GM18499 (cell line): Measurements from ENCODE around the gene SEMA5A.

Experiments used
- ATAC-seq: cut with Tn5 transposase; IDR thresholded peaks from one replicate; pipeline ENCODE4 v1.9.1; 2021; ENCODE audit warnings: moderate number of reproducible peaks; ENCODE audit not compliant: insufficient read depth, unreplicated experiment

SEMA5A gene

DNA sequence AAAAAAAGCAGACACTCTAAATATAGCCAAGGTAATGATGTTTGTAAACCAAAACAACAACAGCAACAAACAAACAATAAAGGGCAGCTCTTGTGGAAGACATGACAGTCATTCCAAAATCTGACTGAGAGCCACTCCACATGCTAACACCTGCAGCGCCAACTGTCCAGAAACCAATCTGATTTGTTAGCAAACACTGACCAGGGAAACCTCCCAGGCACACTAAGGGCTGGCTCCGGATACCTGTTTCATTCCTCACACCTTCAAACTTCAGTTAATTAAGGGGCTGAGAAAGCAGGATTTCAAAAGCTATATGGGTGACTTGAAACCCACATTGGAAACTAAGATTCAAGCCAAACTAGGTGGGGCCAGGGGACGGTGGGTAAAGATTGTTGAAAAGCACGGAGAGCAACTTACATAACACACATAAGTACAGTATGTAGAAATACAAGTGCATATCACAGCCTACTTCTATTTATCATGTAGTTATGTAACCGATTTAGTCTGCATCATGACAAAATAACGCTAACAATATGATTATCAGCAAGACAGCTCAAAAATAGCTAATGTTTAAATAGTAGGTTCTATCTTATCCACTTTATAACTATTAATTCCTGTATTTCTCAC is 203.6 kb downstream of the SEMA5A start:
- no peak for ATAC-seq

DNA sequence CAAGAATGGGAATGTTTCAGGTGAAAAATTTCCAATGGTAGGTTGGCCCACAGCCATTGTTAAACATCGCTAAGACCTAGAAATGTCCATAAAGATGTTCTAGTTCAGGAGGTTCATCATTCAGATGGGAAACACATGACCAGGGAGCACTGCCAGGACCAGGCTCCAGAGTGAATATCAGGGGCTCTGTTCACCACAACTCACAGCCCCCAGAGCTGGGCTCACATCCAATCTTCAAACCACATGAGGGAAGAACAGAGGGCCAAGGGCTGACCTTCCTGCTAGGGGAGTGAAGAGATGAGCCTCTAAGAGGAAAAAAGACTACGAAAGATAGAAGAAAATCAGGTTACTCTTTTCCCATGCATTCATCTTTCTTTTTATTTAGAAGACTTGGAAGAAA is 205.8 kb downstream of the SEMA5A start:
- no peak for ATAC-seq

DNA sequence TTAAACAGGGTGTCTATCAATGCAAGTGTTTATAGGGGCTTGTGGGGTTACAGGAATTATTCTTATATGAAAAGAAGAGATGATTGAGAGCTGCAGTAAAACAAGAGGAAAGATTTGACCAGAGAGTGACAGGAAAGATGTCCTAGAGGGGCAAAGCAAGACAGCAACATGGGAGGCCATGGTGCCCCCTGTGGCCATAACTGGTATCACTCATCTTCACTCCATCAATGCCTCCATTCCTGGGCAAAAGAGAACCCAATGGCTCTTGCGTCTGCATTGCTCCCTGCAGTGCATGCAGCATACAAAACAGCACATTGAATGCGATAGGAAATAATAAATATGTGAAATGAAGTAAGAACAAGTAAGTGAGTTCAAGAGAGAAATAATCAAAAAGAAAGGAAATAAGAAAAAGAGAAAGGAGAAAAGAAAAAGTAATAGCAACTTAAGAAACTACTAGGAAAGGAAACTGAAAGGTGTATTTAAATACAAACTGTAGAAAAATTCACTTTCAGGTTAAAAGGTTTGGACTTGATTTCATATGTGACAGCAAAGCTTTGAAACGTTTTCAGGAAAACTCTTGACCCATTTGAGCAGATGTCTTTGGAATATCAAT is 206.6 kb downstream of the SEMA5A start:
- ATAC-seq = no peak

DNA sequence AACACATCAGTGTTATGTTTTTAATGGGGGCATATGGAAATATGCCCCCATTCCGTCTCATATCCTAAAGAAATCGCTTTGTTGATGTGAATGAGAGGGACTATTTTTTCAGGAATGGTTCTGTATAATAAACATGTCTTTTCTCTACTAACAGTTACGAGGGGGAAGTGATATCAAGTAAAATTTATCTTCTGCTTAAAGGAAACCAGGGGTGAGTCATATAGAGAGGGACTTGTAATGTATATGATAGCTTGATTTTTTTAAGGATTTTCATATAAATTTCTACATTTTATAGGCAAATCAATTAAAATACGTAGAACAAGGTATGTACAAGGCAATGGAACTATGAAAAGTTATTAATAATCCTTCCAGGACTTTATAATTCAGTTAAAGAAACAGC is 207.1 kb downstream of the SEMA5A start:
- no peak for ATAC-seq

DNA sequence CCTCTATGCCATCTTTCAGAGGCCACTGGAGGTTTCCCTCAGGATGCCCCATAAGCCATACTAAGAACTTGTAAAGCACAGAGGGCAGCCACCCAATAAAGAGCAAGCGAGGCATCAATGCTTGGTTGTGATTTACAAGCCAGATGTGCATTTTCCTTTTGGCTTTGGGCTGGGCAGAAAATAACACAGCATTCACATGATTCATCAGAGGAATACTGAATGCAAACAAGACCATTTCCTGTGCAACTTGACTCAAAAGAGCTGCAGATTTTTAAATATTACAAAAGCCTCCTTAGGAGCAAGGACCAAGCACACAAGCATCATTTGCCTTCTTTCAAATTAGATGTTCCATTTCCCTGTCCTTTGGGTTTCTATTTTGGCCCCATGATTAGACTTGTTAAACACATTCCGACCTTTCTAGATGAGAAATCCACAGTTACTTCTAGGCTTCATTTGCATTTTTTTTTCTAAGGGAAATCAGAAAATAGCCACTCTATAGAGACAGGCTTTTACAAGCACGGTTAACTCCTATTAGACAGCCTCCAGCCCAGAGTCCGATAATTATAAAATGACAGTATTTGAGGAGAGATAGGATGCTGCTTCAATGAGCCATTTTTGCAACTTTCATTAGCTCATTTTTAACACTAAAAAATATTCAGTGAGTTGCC is 207.8 kb downstream of the SEMA5A start:
- ATAC-seq = no peak

DNA sequence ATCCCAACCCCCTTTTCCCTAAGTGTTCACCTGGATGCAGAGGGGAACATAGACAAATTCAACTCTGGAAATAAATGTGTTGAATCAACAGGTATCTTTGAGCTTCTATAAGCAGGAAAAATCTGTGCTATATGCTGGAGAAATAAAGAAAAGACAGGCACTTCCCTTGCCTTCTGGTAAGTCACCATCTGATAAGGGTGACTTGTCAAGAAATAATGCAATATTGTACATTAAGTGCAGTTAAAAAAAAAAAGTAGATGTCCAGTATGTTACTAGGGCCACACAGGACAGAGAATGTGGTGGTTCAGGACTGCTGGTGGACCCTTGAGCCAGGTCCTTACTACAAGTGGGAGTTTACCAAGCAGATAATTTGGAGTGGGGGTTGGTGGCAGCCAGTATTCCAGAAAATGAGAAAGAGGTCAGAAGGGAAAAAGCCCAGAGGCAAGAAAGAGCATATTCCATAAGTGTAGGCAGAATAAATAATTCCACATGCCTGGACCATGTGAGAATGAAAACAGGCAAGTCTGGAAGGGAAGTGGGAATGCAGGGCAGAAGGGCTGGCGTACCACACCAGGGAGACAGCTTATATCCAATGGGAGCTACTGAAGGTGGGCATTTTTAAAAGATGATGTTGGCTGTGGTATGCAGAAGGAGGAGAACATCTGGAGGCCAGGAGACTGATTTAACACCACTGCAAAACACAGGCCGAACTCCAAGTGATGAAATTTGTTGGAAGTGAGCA is 209.9 kb downstream of the SEMA5A start:
- no peak for ATAC-seq

DNA sequence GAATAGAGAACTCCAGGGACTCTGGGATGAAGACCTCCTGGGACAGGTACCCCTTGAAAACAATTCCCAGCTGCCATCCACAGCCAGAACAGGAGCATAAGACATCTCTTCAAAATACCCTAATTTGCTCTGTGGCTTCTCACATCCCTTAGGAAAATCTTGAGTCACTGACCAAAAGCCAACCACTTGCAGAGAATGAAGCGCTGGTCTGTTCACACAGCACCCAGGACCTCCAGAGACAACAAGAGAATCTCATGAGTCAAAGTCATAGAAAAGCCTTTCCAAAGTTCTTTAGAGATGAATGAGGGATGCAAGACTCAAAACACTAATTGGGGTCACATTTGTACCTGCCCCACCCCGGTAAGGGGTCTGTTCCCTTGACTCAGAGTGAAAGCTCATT is 210.6 kb downstream of the SEMA5A start:
- no peak for ATAC-seq

DNA sequence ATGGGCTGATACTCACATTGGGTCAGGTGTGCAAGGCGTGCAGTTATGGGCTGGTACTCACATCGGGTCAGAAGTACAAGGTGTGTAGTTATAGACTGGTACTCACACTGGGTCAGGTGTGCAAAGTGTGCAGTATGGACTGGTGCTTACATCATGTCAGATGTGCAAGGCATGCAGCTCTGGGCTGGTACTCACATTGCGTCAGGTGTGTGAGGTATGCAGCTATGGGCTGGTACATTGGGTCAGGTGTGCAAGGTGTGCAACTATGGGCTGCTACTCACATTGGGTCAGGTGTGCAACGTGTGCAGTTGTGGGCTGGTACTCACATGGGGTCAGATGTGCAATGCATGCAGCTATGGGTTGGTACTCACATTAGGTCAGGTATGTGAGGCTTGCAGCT is 213.8 kb downstream of the SEMA5A start:
- ATAC-seq = no peak

DNA sequence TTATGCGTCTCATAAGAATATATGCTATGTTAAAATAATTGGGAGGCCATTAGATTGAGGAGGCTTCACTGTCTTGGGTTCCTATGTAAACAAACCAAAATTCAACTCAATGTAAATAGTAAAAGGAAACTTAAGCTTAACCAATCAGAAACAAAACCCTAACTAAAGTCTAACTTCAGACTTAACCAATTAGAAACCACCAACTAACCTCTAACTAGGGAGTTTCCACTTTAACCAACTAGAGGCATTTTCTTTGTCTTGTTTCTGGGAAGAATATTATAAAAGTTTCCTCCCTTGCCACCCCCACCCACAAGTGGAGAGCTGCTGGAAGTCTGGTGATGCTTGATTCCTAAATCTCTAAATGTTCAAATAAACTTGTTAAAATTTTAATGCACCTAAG is 214.5 kb downstream of the SEMA5A start:
- no peak for ATAC-seq

DNA sequence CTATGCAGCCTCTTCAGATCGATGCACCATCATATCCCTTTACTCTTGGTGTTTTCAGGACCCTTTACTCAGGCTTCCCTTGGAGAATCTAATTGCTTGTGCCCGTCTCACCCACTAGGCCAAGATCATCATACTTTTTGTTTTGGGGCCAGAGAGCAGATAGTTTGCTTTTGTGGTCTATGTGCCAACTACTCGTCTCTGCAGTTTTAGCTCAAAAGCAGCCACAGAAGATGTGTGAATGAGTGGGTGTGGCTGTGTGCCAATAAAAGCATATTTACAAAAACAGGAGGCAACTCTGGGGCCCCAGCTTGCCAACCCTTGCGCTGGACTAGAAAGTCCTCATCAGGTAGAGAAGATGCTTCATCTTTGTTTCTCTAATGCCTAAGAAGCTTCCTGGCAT is 216.8 kb downstream of the SEMA5A start:
- no peak for ATAC-seq

DNA sequence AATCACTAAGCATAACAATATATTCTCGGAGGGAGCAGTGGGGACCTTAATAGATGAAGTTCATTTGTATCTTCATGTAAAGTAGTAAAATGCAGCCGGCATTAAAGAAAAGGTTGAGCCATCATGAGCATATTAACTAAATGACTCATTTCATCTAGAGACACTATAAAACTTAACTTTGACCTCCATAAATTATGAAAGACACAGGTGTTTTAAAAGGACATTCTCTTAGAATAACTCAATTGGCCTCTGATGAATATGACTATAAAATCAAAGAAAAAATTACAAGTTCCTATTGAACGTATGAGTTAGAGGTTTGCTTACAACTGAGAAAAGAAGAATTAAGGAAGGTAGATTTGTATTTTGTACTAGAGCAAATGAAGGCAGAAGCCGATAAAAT is 220.3 kb downstream of the SEMA5A start:
- ATAC-seq = no peak

DNA sequence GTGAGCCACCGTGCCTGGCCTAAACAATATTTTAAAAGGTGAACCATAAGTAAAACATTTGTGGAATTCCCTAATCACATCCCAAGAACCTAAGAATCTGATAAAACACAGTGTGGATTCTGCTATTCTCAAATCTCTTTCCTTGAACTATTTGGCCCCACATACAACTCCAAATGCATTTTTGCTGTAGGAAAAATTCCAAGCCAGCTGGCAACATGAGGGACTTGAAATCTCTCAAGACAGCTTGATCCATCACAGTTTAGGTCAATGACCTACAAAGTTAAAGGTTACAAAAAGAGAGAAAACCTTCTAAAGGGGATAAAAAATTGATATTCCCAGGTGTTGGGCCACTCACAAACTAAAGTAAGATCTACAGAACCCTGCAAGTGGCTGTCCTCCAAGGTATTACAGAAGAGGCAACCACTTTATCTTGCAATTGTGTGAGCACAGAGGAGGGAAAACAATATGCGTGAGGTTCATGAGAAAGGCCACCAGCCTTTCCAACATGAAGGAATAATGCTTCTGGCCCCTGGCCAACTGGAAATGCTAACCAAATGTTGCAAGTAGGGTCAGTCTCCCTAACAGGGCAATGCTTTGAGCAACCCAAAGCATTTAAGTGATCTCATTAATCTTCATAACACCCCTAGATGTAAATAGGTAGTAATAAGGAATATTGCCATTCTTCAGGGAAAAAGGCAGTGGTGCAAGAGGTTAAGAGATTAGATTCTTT is 221.4 kb downstream of the SEMA5A start:
- ATAC-seq = no peak

DNA sequence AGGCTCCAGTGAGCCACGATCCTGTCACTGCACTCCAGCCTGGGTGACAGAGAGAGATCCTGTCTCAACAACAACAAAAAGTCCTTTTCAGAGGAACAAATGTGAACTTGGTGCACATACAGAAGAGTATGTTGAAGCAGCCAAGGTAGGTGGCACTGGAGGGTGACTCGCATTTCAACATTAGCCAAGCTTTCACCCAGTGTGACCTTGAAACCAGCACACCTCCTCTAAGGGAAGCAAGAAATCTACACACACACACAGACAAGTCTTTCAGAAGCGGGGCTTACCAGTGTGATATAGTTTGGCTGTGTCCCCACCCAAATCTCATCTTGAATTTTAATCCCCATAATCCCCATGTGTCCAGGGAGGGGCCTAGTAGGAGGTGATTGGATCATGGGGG is 225.2 kb downstream of the SEMA5A start:
- no peak for ATAC-seq

DNA sequence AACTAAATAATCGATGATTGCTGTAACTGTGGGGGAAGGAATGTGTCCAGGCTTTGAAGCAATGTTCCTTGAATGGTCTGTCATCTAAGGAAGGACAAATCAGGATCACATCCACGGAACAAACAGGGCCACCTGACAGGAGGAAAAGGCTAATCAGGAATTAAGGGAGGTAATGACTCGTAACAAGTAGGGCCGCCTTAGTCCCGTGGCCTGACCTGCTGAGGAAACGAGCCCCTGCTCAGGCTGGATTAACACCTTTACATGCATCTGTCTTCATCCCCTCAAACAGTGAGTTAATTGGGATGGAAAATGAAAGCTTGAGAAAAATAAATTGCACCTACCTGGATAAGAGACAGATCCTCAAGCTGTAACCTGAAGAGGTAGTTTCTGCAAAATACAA is 227.8 kb downstream of the SEMA5A start:
- no peak for ATAC-seq

DNA sequence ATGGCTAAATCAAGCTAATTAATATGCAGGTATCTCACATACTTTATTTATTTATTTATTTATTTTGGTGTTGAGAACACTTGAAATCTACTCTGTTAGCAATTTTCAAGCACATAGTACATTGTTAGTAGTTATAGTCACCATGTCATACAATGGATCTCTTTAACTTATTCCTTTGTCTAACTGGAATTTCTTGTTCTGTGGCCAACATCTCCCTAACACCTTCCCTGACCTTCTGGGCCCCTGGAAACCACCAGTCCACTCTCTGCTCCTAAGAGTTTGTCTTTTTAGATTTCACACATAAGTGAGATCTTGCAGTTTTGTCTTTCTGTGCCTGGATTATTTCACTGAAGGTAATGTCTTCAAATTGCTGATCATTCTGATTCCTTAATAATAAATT is 229.1 kb downstream of the SEMA5A start:
- ATAC-seq = no peak

DNA sequence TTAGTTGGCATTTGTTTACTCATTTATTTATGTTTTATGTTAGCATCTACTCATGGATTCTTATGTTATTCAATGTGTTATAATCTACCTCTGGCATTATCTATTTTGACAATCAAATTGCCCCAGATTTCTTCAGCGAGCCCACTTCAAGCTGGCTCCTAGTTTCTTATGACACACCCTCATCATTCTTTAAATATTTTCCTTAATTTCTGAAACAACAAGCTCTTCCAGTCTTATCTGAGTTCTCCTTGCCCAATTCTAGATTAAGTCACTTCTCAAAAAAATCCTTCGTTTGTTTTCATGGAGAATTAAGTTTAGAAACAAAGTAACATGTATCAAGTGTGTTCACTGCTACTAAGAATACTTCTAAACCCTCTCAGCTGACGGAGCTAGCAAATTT is 229.8 kb downstream of the SEMA5A start:
- no peak for ATAC-seq

DNA sequence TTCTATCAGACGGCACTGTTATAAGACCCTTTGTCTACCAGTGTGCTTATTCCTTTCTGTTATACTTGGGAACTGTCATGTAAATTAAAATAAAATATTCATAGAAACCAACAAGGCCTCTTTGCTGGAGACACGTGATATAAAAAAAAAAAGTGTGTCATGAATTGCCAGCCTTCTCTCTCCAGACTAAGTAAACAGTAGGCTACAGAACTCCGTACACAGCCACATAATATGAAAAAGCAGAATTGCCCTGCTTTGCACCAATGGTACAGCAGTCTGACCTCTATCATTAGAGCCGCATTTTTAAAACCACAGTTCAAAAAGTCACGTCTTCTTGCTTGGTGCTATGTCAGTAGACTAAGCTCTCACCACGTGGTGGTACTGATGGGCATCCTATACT is 231.3 kb downstream of the SEMA5A start:
- ATAC-seq = no peak

DNA sequence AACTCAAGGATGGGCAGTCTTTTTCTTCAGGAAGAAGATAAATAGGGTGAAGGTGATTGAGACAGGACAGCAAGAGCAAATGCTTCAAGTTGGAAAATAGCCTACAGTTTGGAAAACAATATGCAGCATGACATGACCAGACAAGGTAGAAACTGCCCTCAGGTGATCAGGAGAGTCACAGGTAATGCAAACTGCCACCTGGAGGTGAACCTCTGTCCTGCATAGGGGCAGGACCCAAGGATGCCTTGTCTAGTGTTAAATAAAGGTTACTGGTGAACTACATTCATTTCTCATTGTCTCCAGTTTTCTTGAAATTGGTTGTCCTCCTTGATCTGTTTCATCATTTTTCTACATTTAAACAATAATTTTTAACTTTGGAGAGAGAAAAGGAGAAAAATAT is 232.1 kb downstream of the SEMA5A start:
- ATAC-seq = no peak

DNA sequence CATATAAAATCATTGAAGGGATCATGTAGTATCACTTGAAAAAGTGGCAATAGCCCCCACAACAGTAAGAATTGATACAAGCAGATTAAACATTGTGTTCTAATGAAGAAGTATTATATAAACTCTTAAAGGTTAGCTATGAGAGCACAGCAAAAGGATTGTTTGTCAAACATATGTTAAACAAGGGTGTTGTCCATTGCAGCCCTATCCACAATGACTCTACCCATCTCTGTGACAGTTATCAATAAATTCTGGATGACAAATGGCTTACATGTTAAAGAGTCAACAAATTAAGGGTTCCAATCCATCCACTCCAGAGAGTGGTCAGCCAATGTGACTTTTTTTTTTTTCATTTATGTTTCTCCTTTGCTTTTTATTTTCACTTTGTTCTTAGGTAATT is 238.7 kb downstream of the SEMA5A start:
- no peak for ATAC-seq

DNA sequence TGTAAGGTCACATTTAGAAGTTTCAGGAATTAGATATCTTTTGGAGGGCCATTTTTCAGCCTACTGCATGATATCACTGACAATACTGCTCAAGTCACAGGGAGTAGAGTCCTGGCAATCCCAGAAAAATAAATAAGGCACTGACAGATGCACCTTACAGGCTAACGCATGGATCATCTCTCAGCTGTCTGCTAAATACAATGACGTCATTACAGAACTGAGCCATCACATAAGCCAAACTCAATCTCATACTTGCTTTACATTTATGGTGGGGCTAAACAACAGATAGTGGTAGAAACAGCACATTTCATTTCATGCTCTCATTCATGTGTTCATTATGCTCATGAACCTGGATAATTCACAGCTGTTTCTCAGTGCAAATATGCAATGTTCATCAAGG is 243.7 kb downstream of the SEMA5A start:
- ATAC-seq = no peak

DNA sequence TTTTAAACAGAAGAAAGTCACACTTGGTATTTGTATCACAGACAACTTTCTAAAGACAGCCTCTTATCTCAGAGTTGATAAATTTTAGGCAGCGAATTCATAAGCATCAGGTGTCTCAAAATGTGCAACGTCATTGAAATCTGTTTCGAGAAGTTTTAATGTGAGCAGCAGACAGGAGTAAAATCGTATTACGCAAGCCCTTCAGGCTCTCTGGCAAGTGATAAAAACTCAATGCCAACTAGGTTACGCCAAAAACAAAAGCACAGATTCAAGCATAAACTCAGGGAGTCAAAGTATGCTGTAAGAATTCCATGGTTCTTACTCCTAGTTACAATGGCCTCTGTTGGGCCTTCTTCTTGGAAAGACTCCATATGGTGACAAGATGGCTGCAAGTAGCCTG is 244.7 kb downstream of the SEMA5A start:
- no peak for ATAC-seq
